HL-60 (cell line): Measurements from ENCODE around the gene BRD3.

ENCODE experiments used
- DNase-seq, 2 experiments: peaks; one replicate each; pipeline ENCODE4 v3.0.0-alpha.2; 2010 to 2020; ENCODE audit warnings: low read depth in 1 of 2, low spot score in 1 of 2
- H3K27ac ChIP-seq: fragments of 250-450 bp; sonication (Bioruptor Pico); replicated peaks from 2 replicates; pipeline ENCODE4 v1.5.1; 2020; ENCODE audit warnings: mild to moderate bottlenecking, moderate library complexity
- H3K27me3 ChIP-seq: fragments of 250-450 bp; sonication (Bioruptor Pico); 2 replicates; pipeline ENCODE4 v1.5.1; 2021; ENCODE audit warnings: mild to moderate bottlenecking, moderate library complexity; ENCODE audit not compliant: insufficient read depth, poor library complexity, severe bottlenecking
- H3K4me3 ChIP-seq: replicated peaks from 2 replicates; pipeline ENCODE4 v1.5.1; 2011; ENCODE audit warnings: mild to moderate bottlenecking, control low read depth, low read length; ENCODE audit not compliant: insufficient read depth
- GABPA ChIP-seq: IDR thresholded peaks from 2 replicates; pipeline ENCODE4 v1.6.1; 2012; ENCODE audit warnings: low read depth
- POLR2AphosphoS5 ChIP-seq: IDR thresholded peaks from 2 replicates; pipeline ENCODE4 v1.6.1; 2012; ENCODE audit warnings: low read depth
- SPI1 ChIP-seq: IDR thresholded peaks from 2 replicates; pipeline ENCODE4 v1.6.1; 2012; ENCODE audit warnings: low read depth, mild to moderate bottlenecking, borderline replicate concordance
- TF ChIP-seq, protein P1 (sequence below): IDR thresholded peaks from 2 replicates; pipeline ENCODE4 v1.6.1; 2012; ENCODE audit warnings: low read depth; ENCODE audit not compliant: insufficient replicate concordance
- TF ChIP-seq, protein P2 (sequence below): IDR thresholded peaks from one replicate; pipeline ENCODE4 v1.5.1; 2011; ENCODE audit warnings: low read length, control low read depth, inconsistent platforms; ENCODE audit not compliant: insufficient read depth

The BRD3 gene

GRCh38 chr9:133986774-133987445, 80.9 kb downstream of the BRD3 start:
- peaks cover 17% of the 10 kb centered on the region for H3K27me3 ChIP-seq

GRCh38 chr9:133986061-133986460, 81.8 kb downstream of the BRD3 start:
- no peak for DNase-seq
- Histone ChIP-seq H3K4me3 (no peak overlapping the region), H3K27ac (no peak overlapping the region), H3K27me3 (peaks cover 15% of the 10 kb centered on the region)
- TF ChIP-seq, protein P1, sequence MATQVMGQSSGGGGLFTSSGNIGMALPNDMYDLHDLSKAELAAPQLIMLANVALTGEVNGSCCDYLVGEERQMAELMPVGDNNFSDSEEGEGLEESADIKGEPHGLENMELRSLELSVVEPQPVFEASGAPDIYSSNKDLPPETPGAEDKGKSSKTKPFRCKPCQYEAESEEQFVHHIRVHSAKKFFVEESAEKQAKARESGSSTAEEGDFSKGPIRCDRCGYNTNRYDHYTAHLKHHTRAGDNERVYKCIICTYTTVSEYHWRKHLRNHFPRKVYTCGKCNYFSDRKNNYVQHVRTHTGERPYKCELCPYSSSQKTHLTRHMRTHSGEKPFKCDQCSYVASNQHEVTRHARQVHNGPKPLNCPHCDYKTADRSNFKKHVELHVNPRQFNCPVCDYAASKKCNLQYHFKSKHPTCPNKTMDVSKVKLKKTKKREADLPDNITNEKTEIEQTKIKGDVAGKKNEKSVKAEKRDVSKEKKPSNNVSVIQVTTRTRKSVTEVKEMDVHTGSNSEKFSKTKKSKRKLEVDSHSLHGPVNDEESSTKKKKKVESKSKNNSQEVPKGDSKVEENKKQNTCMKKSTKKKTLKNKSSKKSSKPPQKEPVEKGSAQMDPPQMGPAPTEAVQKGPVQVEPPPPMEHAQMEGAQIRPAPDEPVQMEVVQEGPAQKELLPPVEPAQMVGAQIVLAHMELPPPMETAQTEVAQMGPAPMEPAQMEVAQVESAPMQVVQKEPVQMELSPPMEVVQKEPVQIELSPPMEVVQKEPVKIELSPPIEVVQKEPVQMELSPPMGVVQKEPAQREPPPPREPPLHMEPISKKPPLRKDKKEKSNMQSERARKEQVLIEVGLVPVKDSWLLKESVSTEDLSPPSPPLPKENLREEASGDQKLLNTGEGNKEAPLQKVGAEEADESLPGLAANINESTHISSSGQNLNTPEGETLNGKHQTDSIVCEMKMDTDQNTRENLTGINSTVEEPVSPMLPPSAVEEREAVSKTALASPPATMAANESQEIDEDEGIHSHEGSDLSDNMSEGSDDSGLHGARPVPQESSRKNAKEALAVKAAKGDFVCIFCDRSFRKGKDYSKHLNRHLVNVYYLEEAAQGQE: no peak
- TF ChIP-seq, protein P2, sequence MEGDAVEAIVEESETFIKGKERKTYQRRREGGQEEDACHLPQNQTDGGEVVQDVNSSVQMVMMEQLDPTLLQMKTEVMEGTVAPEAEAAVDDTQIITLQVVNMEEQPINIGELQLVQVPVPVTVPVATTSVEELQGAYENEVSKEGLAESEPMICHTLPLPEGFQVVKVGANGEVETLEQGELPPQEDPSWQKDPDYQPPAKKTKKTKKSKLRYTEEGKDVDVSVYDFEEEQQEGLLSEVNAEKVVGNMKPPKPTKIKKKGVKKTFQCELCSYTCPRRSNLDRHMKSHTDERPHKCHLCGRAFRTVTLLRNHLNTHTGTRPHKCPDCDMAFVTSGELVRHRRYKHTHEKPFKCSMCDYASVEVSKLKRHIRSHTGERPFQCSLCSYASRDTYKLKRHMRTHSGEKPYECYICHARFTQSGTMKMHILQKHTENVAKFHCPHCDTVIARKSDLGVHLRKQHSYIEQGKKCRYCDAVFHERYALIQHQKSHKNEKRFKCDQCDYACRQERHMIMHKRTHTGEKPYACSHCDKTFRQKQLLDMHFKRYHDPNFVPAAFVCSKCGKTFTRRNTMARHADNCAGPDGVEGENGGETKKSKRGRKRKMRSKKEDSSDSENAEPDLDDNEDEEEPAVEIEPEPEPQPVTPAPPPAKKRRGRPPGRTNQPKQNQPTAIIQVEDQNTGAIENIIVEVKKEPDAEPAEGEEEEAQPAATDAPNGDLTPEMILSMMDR: no peak
- TF ChIP-seq GABPA (no peak), POLR2AphosphoS5 (no peak), SPI1 (no peak)

More at GRCh38 chr9:133986774-133987445, 80.9 kb downstream of the BRD3 start:
- TF ChIP-seq GABPA: no peak
- TF ChIP-seq, protein P2: no peak
- no peak for TF ChIP-seq POLR2AphosphoS5
- TF ChIP-seq, protein P1: no peak
- TF ChIP-seq SPI1: no peak
- Histone ChIP-seq H3K4me3 (no peak overlapping the region), H3K27ac (no peak overlapping the region)
- no peak for DNase-seq

- Histone ChIP-seq H3K27me3 (no peaks in the 10 kb centered on the region), H3K4me3 (no peak overlapping the region), H3K27ac (no peak overlapping the region)
- TF ChIP-seq GABPA: no peak
- TF ChIP-seq, protein P1: no peak
- no peak for TF ChIP-seq SPI1
- no peak for TF ChIP-seq POLR2AphosphoS5
- TF ChIP-seq, protein P2: no peak
- DNase-seq: no peak
Observed at GRCh38 chr9:133982971-133983720, 84.7 kb downstream of the BRD3 start.
